ENCODE data around the gene PLCB3.

Gene PLCB3

GRCh38 chr11:64251016-64251752 is at the start of gene PLCB3:
TSS of gene PLCB3 (plus strand) at chr11:64251530. CDS start at chr11:64251650, 120 bp downstream.
- DNase-seq (ENCODE audit: low read depth in 2 of 2): peak in 1 of 2 donors; percentile 50

- no peak for DNase-seq (ENCODE audit: low read depth in 2 of 2)
These were observed 49.8 kb upstream of the PLCB3 start for GRCh38 chr11:64201543-64201942.

- DNase-seq (ENCODE audit: low read depth in 2 of 2): no peak
These were observed 48.3 kb upstream of the PLCB3 start for GRCh38 chr11:64202992-64203391.

- DNase-seq (ENCODE audit: low read depth in 2 of 2): no peak
These were observed 47.8 kb upstream of the PLCB3 start for GRCh38 chr11:64203421-64204079.

- no peak for DNase-seq (ENCODE audit: low read depth in 2 of 2)
These were observed 47.3 kb upstream of the PLCB3 start for GRCh38 chr11:64204080-64204440.

GRCh38 chr11:64204464-64204989 is 46.8 kb upstream of the PLCB3 start:
- peak; percentile 67 to 69 for DNase-seq (ENCODE audit: low read depth in 2 of 2)

- DNase-seq (ENCODE audit: low read depth in 2 of 2): peak in 1 of 2 donors; percentile 73
These were observed 44.7 kb upstream of the PLCB3 start, which contains the start of gene FERMT3 for GRCh38 chr11:64206457-64207255. TSS of gene FERMT3 (plus strand) at chr11:64206721. CDS start at chr11:64207365, 644 bp downstream.

- DNase-seq (ENCODE audit: low read depth in 2 of 2): peak; percentile 83 to 84
These were observed 43.9 kb upstream of the PLCB3 start for GRCh38 chr11:64207256-64208085.

- DNase-seq (ENCODE audit: low read depth in 2 of 2): no peak
These were observed 43.1 kb upstream of the PLCB3 start for GRCh38 chr11:64208086-64208795.

GRCh38 chr11:64208796-64209562 is 42.4 kb upstream of the PLCB3 start:
- no peak for DNase-seq (ENCODE audit: low read depth in 2 of 2)

GRCh38 chr11:64209563-64209843 is 41.8 kb upstream of the PLCB3 start:
- no peak for DNase-seq (ENCODE audit: low read depth in 2 of 2)

GRCh38 chr11:64210301-64211020 is 40.9 kb upstream of the PLCB3 start:
- no peak for DNase-seq (ENCODE audit: low read depth in 2 of 2)

GRCh38 chr11:64211181-64211872 is 40.0 kb upstream of the PLCB3 start:
- no peak for DNase-seq (ENCODE audit: low read depth in 2 of 2)

- no peak for DNase-seq (ENCODE audit: low read depth in 2 of 2)
These were observed 34.5 kb upstream of the PLCB3 start for GRCh38 chr11:64216879-64217278.

GRCh38 chr11:64218628-64219353 is 32.5 kb upstream of the PLCB3 start:
- DNase-seq (ENCODE audit: low read depth in 2 of 2): no peak

- no peak for DNase-seq (ENCODE audit: low read depth in 2 of 2)
These were observed 32.0 kb upstream of the PLCB3 start for GRCh38 chr11:64219354-64219684.

GRCh38 chr11:64219755-64220154 is 31.6 kb upstream of the PLCB3 start:
- no peak for DNase-seq (ENCODE audit: low read depth in 2 of 2)

- DNase-seq (ENCODE audit: low read depth in 2 of 2): no peak
These were observed 31.1 kb upstream of the PLCB3 start for GRCh38 chr11:64220271-64220670.

Measured in stimulated activated CD8-positive, alpha-beta memory T cell treated with anti-CD3 and anti-CD28 coated beads, Interleukin-7, amount 100 ng/mL, for 4 hours (primary cell).